Liver (tissue), 2 donors: Measurements from ENCODE around the gene PAPPA2.

Experiments
- EGR1 ChIP-seq, 2 donors: IDR thresholded peaks; 2 replicates each; pipeline ENCODE4 v1.6.1; 2016 to 2018; ENCODE audit warnings: antibody characterized with exemption in 2 of 2, low read depth in 2 of 2
- JUND ChIP-seq, 2 donors: IDR thresholded peaks; 2 replicates each; pipeline ENCODE4 v1.6.1; 2016; ENCODE audit warnings: antibody characterized with exemption in 2 of 2
- TF ChIP-seq, protein P1 (sequence below): IDR thresholded peaks from 2 replicates; pipeline ENCODE4 v1.6.1; 2016; ENCODE audit warnings: antibody characterized with exemption, mild to moderate bottlenecking
- donor health status: healthy.

GRCh38 chr1:176820391-176821031 lies 357.5 kb downstream of the PAPPA2 start:
- TF ChIP-seq JUND (IDR thresholded peaks at IDR 0.05) (no peak), EGR1 (IDR thresholded peaks at IDR 0.05; ENCODE audit: low read depth in 2 of 2) (no peak)
- TF ChIP-seq, protein P1, sequence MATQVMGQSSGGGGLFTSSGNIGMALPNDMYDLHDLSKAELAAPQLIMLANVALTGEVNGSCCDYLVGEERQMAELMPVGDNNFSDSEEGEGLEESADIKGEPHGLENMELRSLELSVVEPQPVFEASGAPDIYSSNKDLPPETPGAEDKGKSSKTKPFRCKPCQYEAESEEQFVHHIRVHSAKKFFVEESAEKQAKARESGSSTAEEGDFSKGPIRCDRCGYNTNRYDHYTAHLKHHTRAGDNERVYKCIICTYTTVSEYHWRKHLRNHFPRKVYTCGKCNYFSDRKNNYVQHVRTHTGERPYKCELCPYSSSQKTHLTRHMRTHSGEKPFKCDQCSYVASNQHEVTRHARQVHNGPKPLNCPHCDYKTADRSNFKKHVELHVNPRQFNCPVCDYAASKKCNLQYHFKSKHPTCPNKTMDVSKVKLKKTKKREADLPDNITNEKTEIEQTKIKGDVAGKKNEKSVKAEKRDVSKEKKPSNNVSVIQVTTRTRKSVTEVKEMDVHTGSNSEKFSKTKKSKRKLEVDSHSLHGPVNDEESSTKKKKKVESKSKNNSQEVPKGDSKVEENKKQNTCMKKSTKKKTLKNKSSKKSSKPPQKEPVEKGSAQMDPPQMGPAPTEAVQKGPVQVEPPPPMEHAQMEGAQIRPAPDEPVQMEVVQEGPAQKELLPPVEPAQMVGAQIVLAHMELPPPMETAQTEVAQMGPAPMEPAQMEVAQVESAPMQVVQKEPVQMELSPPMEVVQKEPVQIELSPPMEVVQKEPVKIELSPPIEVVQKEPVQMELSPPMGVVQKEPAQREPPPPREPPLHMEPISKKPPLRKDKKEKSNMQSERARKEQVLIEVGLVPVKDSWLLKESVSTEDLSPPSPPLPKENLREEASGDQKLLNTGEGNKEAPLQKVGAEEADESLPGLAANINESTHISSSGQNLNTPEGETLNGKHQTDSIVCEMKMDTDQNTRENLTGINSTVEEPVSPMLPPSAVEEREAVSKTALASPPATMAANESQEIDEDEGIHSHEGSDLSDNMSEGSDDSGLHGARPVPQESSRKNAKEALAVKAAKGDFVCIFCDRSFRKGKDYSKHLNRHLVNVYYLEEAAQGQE = no peak
